ENCODE data around the gene CYLD.

GRCh38 chr16:50848755-50849514, 107.0 kb downstream of the CYLD start:
- TF ChIP-seq CTCF (IDR thresholded peaks at IDR 0.05) = no peak
- TF ChIP-seq POLR2A (IDR thresholded peaks at IDR 0.05) = no peak

Data from heart left ventricle (tissue), 13 donors.